Ishikawa (cell line): ENCODE results near the gene GSE1.

Experiments used
- CEBPB ChIP-seq: IDR thresholded peaks from 2 replicates; pipeline ENCODE4 v1.6.1; 2012
- CREB1 ChIP-seq: IDR thresholded peaks from 2 replicates; pipeline ENCODE4 v1.6.1; 2012; ENCODE audit warnings: low read depth
- EGR1 ChIP-seq: IDR thresholded peaks from 2 replicates; pipeline ENCODE4 v1.6.1; 2012
- EP300 ChIP-seq: IDR thresholded peaks from 2 replicates; pipeline ENCODE4 v1.6.1; 2012; ENCODE audit warnings: borderline replicate concordance
- FOXM1 ChIP-seq: IDR thresholded peaks from 2 replicates; pipeline ENCODE4 v1.6.1; 2012; ENCODE audit warnings: low read depth, borderline replicate concordance
- NFIC ChIP-seq: IDR thresholded peaks from 2 replicates; pipeline ENCODE4 v1.6.1; 2012
- RAD21 ChIP-seq: IDR thresholded peaks from 2 replicates; pipeline ENCODE4 v1.6.1; 2012; ENCODE audit warnings: low read depth
- TAF1 ChIP-seq: IDR thresholded peaks from 2 replicates; pipeline ENCODE4 v1.6.1; 2012; ENCODE audit warnings: low read depth, mild to moderate bottlenecking
- TCF12 ChIP-seq: IDR thresholded peaks from 2 replicates; pipeline ENCODE4 v1.6.1; 2012; ENCODE audit warnings: low read depth
- TEAD4 ChIP-seq: IDR thresholded peaks from 2 replicates; pipeline ENCODE4 v1.6.1; 2012
- YY1 ChIP-seq: IDR thresholded peaks from 2 replicates; pipeline ENCODE4 v1.6.1; 2012; ENCODE audit warnings: low read depth
- ZBTB7A ChIP-seq: IDR thresholded peaks from 2 replicates; pipeline ENCODE4 v1.6.1; 2012; ENCODE audit warnings: low read depth
- TF ChIP-seq, protein P1 (sequence below): IDR thresholded peaks from 2 replicates; pipeline ENCODE4 v1.6.1; 2012; ENCODE audit warnings: low read depth, mild to moderate bottlenecking
- TF ChIP-seq, protein P2 (sequence below): IDR thresholded peaks from 2 replicates; pipeline ENCODE4 v1.6.1; 2012
- TF ChIP-seq, protein P3 (sequence below): IDR thresholded peaks from 2 replicates; pipeline ENCODE4 v1.6.1; 2012

The GSE1 gene

DNA sequence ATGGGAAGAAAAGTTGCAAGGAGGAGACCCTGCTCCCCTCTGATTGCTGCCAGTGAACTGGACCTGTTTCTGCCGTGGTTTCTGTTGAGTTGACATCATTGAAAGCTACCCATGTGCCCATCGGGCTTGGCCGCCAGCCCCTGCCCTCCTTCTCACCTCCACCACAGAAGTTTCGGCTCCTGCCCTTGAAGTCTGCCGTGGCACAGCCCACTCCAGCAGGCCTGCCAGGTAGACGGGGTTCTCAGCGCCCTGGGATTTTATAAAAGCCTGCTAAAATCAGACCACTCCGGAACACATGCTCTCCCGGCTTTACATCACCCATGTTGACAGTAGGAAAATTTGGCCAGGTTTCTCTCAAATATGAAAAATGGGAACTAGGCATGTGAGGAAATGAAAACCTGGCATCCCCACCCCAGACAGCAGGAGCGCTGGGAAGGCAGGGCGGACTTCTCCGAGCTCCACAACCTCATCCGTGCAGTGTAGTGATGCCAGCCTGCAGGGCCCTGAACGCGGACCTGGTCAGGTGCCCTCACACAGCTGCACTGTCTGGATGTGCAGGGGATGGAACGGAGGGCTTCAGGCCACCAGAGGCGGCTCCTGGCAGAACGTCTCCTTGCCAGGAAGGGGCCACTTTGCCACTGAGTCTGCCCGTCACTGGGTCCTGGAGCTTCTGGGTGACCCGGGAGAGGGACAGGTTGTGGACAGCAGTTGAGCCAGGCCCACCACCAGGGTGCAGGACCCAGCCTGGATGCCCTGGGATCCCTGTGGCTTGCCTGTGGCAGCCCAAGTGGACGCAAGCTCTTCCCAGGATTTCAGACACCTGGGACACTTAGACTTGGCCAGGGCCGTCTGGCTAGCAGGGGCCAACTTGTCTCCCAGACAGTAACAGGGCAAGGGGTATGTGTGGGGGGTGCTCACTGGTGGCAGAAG is 6.9 kb upstream of the GSE1 start:
- TF ChIP-seq TEAD4 (no peak), YY1 (no peak), EP300 (no peak), TCF12 (no peak), NFIC (no peak), CEBPB (no peak), CREB1 (no peak), RAD21 (no peak), TAF1 (no peak), ZBTB7A (no peak), EGR1 (no peak), FOXM1 (no peak)
- TF ChIP-seq, protein P1, sequence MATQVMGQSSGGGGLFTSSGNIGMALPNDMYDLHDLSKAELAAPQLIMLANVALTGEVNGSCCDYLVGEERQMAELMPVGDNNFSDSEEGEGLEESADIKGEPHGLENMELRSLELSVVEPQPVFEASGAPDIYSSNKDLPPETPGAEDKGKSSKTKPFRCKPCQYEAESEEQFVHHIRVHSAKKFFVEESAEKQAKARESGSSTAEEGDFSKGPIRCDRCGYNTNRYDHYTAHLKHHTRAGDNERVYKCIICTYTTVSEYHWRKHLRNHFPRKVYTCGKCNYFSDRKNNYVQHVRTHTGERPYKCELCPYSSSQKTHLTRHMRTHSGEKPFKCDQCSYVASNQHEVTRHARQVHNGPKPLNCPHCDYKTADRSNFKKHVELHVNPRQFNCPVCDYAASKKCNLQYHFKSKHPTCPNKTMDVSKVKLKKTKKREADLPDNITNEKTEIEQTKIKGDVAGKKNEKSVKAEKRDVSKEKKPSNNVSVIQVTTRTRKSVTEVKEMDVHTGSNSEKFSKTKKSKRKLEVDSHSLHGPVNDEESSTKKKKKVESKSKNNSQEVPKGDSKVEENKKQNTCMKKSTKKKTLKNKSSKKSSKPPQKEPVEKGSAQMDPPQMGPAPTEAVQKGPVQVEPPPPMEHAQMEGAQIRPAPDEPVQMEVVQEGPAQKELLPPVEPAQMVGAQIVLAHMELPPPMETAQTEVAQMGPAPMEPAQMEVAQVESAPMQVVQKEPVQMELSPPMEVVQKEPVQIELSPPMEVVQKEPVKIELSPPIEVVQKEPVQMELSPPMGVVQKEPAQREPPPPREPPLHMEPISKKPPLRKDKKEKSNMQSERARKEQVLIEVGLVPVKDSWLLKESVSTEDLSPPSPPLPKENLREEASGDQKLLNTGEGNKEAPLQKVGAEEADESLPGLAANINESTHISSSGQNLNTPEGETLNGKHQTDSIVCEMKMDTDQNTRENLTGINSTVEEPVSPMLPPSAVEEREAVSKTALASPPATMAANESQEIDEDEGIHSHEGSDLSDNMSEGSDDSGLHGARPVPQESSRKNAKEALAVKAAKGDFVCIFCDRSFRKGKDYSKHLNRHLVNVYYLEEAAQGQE: no peak
- TF ChIP-seq, protein P2, sequence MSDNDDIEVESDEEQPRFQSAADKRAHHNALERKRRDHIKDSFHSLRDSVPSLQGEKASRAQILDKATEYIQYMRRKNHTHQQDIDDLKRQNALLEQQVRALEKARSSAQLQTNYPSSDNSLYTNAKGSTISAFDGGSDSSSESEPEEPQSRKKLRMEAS: no peak
- TF ChIP-seq, protein P3, sequence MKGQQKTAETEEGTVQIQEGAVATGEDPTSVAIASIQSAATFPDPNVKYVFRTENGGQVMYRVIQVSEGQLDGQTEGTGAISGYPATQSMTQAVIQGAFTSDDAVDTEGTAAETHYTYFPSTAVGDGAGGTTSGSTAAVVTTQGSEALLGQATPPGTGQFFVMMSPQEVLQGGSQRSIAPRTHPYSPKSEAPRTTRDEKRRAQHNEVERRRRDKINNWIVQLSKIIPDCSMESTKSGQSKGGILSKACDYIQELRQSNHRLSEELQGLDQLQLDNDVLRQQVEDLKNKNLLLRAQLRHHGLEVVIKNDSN: no peak

DNA sequence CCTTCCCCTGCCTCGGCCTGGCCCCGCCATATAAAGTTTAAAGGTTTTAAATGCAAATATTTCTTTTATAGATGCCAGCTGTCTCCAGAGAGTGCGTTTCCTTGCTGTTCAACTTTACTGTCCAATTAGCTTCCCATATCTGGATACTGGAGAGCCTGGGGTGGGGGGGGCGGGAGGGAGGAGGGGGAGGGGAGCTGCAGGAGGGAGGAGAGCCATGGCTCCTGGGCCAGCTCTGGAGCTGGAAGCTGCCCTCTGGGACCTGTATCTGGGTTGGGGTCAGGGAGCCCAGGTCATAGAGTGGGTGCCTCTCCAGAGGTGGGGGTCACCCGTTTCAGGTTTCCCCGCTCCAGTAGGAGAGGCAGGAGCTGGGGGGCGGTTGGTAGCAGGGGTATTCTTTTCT is 6.2 kb upstream of the GSE1 start:
- TF ChIP-seq NFIC (no peak), RAD21 (no peak), EGR1 (no peak), TAF1 (no peak), ZBTB7A (no peak), TEAD4 (no peak), CREB1 (no peak)
- TF ChIP-seq, protein P3: no peak

DNA sequence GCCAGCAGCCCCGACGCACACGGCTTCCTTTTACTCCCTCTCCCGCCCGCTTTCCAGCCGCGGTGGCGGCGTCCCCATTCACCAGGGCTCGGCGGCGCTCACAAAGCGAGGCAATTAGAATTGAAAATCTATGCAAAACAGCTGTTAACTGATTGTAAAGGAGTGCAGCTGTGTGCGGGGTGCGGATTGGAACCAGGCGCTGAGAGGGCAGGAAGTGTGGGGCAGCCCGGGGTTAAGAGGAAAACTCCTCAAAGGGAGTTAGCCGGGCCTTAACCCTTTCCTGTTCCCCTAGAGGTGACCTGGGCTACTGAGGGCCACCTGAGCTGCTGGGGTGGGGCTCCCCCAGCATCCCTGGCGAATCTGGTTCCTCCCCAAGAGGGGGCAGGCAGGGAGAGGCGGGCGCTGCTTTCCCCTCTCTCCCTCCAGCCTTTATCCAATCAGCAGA is 5.8 kb upstream of the GSE1 start:
- TF ChIP-seq, protein P3: no peak
- TF ChIP-seq CREB1 (no peak), YY1 (no peak), CEBPB (no peak), ZBTB7A (no peak), TCF12 (no peak), EP300 (no peak), EGR1 (no peak), RAD21 (no peak), NFIC (no peak)
- TF ChIP-seq, protein P2: no peak

DNA sequence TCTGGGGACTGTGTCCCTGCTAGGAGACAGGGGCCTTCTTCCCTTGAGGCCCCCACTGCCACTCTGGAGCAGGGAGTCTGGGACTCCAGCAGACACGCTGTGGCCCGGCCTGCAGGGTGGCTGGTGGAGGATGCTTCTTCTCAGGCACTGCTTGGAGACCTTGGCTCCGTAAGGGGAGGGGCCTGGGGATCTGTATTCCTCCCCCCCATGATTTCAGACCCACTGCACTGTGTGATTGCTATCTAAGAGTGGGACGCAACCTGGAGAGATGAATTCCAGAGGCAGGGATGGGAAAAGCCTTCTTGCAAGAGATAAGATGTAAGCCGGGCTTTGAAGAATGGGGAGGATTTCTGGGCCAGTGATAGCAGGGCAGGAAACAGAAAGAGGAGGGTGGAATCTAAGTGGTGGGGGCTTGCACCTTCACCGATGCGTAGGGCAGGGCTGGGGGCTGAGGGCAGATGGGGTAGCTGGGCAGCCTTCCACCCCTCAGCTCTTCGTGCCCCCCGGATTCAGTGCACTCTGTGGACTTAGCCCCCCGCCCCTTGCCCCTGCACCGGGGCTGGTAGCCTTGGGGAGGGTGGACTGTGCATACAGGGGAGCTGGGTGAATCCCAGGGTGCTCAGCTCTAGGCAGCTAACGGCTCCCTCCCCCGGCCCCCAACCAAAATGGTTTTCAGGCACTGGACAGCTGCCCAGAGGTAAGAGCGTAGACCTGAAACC is 5.2 kb upstream of the GSE1 start:
- TF ChIP-seq EP300 (no peak), RAD21 (no peak), ZBTB7A (no peak), FOXM1 (no peak), NFIC (no peak)
- TF ChIP-seq, protein P3: no peak

DNA sequence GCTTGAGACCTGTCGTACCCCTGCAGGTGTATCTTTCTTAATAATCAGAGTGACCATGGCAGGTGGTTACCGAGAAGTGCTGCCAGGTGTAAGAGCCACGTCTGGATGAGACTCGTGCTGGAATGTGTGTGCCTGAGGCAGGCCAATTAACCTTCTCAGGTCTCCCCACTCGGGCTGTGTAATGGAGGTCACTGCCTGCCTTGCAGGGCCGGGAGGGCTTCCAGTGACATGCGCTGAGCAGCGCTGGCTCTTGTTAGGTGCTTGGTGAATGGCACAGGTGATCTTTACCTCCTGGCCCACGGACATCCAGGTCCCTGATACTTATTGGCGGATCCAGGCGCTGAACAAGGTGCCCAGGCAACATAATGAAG is 4.6 kb upstream of the GSE1 start:
- no peak for TF ChIP-seq CEBPB
- TF ChIP-seq YY1: no peak
- no peak for TF ChIP-seq EGR1
- TF ChIP-seq NFIC: no peak
- TF ChIP-seq EP300: no peak
- no peak for TF ChIP-seq RAD21
- TF ChIP-seq TEAD4: no peak
- TF ChIP-seq, protein P2: no peak
- TF ChIP-seq, protein P3: no peak
- no peak for TF ChIP-seq CREB1
